ENCODE measurements around the gene DYNLL2. TPM values are rescaled to one million over a fixed set of nuclear protein-coding genes. Genes with fewer than 3 reads are reported as not detected.

DYNLL2 gene
- polyA plus RNA-seq, 1 donor (not counting 4 experiments of a cell fraction or from before 2014, with no cell fraction given), result 21.5 TPM

DNA sequence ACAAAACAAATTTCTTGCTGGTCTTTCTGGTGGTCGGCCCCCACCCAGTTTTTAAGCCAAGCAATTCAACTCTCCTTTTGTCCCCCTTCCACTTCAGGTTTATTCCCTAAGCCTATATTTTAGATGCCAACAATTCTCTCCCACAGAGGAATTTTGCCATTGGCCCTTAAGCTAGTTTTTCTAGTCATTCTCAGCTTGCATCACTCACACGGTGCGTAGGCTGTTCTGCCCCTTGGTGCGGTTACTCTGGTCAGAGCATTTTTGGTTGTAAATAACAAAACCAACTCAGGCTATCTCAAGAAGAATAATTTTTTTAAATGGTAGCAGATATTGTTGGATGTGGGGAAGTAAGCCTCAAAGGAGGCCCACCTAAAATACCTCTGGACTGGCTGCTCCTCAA, 33.7 kb upstream of the DYNLL2 start:
- Histone ChIP-seq H2AFZ (ENCODE audit: control insufficient read depth, low read length) (no peak overlapping the region), H3K4me2 (ENCODE audit: control insufficient read depth, extremely low read depth, insufficient read depth, low read depth, low read length) (no peak overlapping the region), H3K9me1 (ENCODE audit: control insufficient read depth, extremely low read depth, insufficient read depth, low read length) (no peaks in the 10 kb centered on the region), H3K9ac (ENCODE audit: control insufficient read depth, extremely low read depth, insufficient read depth, low read length) (no peak overlapping the region), H3K4me1 (ENCODE audit: control insufficient read depth, extremely low read depth, insufficient read depth, low read length) (no peaks in the 10 kb centered on the region), H3K27ac (ENCODE audit: control insufficient read depth, insufficient read depth, low read length) (no peak overlapping the region), H3K9me3 (ENCODE audit: control insufficient read depth, low read depth, low read length) (no peaks in the 10 kb centered on the region), H3K4me3 (ENCODE audit: control insufficient read depth in 2 of 3, extremely low read depth in 1 of 3, insufficient read depth in 2 of 3, low read depth in 1 of 3, low read length in 3 of 3) (no peak overlapping the region), H3K27me3 (ENCODE audit: control insufficient read depth, extremely low read depth, insufficient read depth, low read length) (peaks cover under 1% of the 10 kb centered on the region), H4K20me1 (ENCODE audit: control insufficient read depth, extremely low read depth, insufficient read depth, low read length) (no peaks in the 10 kb centered on the region), H3K79me2 (ENCODE audit: control insufficient read depth, insufficient read depth, low read length) (no peaks in the 10 kb centered on the region), H3K36me3 (ENCODE audit: control insufficient read depth in 2 of 2, extremely low read depth in 1 of 2, insufficient read depth in 2 of 2, low read length in 2 of 2) (no peaks in the 10 kb centered on the region)
- dilution Hi-C loops (cut with MboI; ENCODE audit: extremely low pct_ligation_motif_present, low sequenced_read_pairs), result no loop called here
- no peak for TF ChIP-seq EZH2 (IDR thresholded peaks at IDR 0.05; ENCODE audit: low read length)
- TF ChIP-seq, protein P1, sequence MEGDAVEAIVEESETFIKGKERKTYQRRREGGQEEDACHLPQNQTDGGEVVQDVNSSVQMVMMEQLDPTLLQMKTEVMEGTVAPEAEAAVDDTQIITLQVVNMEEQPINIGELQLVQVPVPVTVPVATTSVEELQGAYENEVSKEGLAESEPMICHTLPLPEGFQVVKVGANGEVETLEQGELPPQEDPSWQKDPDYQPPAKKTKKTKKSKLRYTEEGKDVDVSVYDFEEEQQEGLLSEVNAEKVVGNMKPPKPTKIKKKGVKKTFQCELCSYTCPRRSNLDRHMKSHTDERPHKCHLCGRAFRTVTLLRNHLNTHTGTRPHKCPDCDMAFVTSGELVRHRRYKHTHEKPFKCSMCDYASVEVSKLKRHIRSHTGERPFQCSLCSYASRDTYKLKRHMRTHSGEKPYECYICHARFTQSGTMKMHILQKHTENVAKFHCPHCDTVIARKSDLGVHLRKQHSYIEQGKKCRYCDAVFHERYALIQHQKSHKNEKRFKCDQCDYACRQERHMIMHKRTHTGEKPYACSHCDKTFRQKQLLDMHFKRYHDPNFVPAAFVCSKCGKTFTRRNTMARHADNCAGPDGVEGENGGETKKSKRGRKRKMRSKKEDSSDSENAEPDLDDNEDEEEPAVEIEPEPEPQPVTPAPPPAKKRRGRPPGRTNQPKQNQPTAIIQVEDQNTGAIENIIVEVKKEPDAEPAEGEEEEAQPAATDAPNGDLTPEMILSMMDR (optimal IDR thresholded peaks at IDR 0.05 in 1 of 3, IDR thresholded peaks at IDR 0.05 in 1 of 3, conservative IDR thresholded peaks at IDR 0.05 in 1 of 3; ENCODE audit: extremely low read depth in 1 of 3, insufficient read depth in 2 of 3, low read length in 3 of 3), result no peak
- no peak for DNase-seq (ENCODE audit: low read depth, low spot score)
- no peak for FAIRE-seq

GRCh38 chr17:58050966-58051365, 32.3 kb upstream of the DYNLL2 start:
- DNase-seq (ENCODE audit: low read depth, low spot score) (no peak), FAIRE-seq (no peak)
- Histone ChIP-seq H3K4me3 (ENCODE audit: control insufficient read depth in 2 of 3, extremely low read depth in 1 of 3, insufficient read depth in 2 of 3, low read depth in 1 of 3, low read length in 3 of 3) (no peak overlapping the region), H3K27me3 (ENCODE audit: control insufficient read depth, extremely low read depth, insufficient read depth, low read length) (peaks cover 4% of the 10 kb centered on the region), H3K9me3 (ENCODE audit: control insufficient read depth, low read depth, low read length) (no peaks in the 10 kb centered on the region), H4K20me1 (ENCODE audit: control insufficient read depth, extremely low read depth, insufficient read depth, low read length) (no peaks in the 10 kb centered on the region), H2AFZ (ENCODE audit: control insufficient read depth, low read length) (no peak overlapping the region), H3K9me1 (ENCODE audit: control insufficient read depth, extremely low read depth, insufficient read depth, low read length) (no peaks in the 10 kb centered on the region), H3K36me3 (ENCODE audit: control insufficient read depth in 2 of 2, extremely low read depth in 1 of 2, insufficient read depth in 2 of 2, low read length in 2 of 2) (no peaks in the 10 kb centered on the region), H3K4me1 (ENCODE audit: control insufficient read depth, extremely low read depth, insufficient read depth, low read length) (no peaks in the 10 kb centered on the region), H3K9ac (ENCODE audit: control insufficient read depth, extremely low read depth, insufficient read depth, low read length) (no peak overlapping the region), H3K4me2 (ENCODE audit: control insufficient read depth, extremely low read depth, insufficient read depth, low read depth, low read length) (no peak overlapping the region), H3K27ac (ENCODE audit: control insufficient read depth, insufficient read depth, low read length) (no peak overlapping the region), H3K79me2 (ENCODE audit: control insufficient read depth, insufficient read depth, low read length) (no peaks in the 10 kb centered on the region)
- dilution Hi-C loops (cut with MboI; ENCODE audit: extremely low pct_ligation_motif_present, low sequenced_read_pairs), result no loop called here
- no peak for TF ChIP-seq EZH2 (IDR thresholded peaks at IDR 0.05; ENCODE audit: low read length)
- TF ChIP-seq, protein P1 (optimal IDR thresholded peaks at IDR 0.05 in 1 of 3, IDR thresholded peaks at IDR 0.05 in 1 of 3, conservative IDR thresholded peaks at IDR 0.05 in 1 of 3; ENCODE audit: extremely low read depth in 1 of 3, insufficient read depth in 2 of 3, low read length in 3 of 3), result no peak

All from keratinocyte (primary cell).